Fibroblast of skin of right biceps (primary cell): Measurements from ENCODE around the gene TRIM49C.
"Not testable (repeated sequence)": the region's sequence is repeated elsewhere in the genome, so short reads cannot be mapped to it uniquely, and the experiment has no call there.

Source experiments
- DNase-seq: peaks from one replicate; pipeline ENCODE4 v3.0.0-alpha.2; 2013

The TRIM49C gene

GRCh38 chr11:90030806-90031205 lies at the start of gene TRIM49C:
TRIM49C (plus strand) TSS chr11:90031106; CDS start chr11:90035212, 4,106 bp downstream.
- not testable (repeated sequence) for DNase-seq

GRCh38 chr11:90024184-90024583 lies 6.7 kb upstream of the TRIM49C start:
- DNase-seq = not testable (repeated sequence)

GRCh38 chr11:90051591-90052209 lies 20.8 kb downstream of the TRIM49C start:
- DNase-seq = not testable (repeated sequence)

- DNase-seq = not testable (repeated sequence)
Measured at GRCh38 chr11:90052311-90052710, 21.4 kb downstream of the TRIM49C start.

DNA sequence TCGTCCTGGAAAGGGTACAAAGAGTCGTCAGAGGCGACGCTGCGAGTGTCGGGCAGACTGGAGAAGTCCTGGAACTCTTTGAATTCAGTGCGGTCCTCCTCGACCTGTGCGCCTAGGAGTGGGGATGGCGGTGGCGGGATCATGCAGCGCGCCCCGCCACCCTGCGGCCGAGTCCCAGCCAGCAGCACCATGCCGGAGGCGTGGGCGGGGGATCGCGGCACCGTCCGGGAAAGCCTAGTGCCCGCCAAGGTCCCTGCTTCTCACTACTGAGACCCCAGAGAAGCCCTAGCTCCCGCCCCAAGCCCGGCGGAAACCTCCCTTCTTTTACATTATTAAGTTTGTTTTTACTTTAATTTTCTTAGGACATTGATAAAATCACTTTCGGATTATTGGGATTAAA lies 22.6 kb downstream of the TRIM49C start:
- not testable (repeated sequence) for DNase-seq

DNA sequence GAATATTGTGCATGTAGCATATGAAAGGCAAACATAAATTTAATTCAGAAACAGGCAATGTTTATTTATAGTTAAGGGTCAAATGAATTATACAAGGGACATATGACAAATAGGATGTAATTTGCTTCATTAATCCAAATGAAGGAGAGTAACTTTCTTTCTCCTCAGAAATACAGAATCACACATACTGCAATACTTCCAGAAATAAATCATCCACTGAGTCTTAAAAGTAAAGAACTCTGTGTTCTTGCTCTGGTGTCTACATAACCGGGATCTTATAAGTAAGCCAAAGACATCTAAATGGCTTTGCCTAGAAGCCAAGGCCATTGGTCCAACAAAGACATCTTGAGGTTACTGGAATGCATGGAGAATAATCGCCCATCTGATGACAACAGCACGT lies 54.7 kb downstream of the TRIM49C start, which contains the start of gene UBTFL1:
Gene UBTFL1, plus strand, starts transcription at position 301 of the 400 bp plus-strand sequence. Its CDS starts 0 bp downstream, at position 301.
- not testable (repeated sequence) for DNase-seq

GRCh38 chr11:90088731-90089130 lies 57.8 kb downstream of the TRIM49C start:
- not testable (repeated sequence) for DNase-seq
